ENCODE results near the gene CAT. TPM values are rescaled to one million over a fixed set of nuclear protein-coding genes. Genes with fewer than 3 reads are reported as not detected.

The CAT gene
- total and polyA plus RNA-seq, 9 of the 15 experiments (the other 6 are each of a cell fraction or from before 2014, with no cell fraction given) = 86.7 to 183 (median 114) TPM

DNA sequence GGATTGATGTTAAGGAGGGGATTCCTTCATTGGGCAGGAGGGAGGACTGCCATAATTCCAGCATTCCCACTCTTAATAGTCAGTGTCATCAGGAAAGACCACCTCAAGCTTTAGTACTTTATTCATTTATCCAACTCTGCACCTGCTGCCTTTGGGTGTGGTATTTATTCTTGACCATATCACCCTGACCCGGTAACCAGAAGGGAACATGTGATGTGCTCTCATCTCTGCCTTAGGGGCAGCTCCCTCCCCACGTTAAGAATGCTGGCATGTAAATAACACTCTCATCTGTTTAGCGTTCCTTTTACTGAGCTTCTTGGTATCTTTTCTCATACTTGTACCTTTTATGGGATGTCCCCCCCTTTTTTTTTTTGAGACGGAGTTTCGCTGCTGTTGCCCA, 7.7 kb downstream of the CAT start (continued):
- TF ChIP-seq ADNP (tag; IDR thresholded peaks at IDR 0.05) = no peak
- TF ChIP-seq NR3C1 (CRISPR knock-in tag; IDR thresholded peaks at IDR 0.05) = no peak
- TF ChIP-seq ZNF695 (CRISPR knock-in tag; IDR thresholded peaks at IDR 0.05) = no peak
- no peak for TF ChIP-seq POLR2G (IDR thresholded peaks at IDR 0.05; ENCODE audit: low read depth, low read length)
- no peak for TF ChIP-seq HNRNPLL (IDR thresholded peaks at IDR 0.05; ENCODE audit: low read depth, low read length, poor library complexity, severe bottlenecking)
- TF ChIP-seq SIX5 (IDR thresholded peaks at IDR 0.05; ENCODE audit: borderline replicate concordance in 1 of 2, insufficient read depth in 1 of 2, low read depth in 1 of 2, low read length in 2 of 2) = no peak
- TF ChIP-seq TCF3 (CRISPR knock-in tag; IDR thresholded peaks at IDR 0.05) = peak; percentile 49
- TF ChIP-seq ARID1B (IDR thresholded peaks at IDR 0.05) = peak; percentile 22; the same call in 1 of the 2 replicates
- TF ChIP-seq ZNF584 (CRISPR knock-in tag; IDR thresholded peaks at IDR 0.05; ENCODE audit: low read depth) = no peak

DNA sequence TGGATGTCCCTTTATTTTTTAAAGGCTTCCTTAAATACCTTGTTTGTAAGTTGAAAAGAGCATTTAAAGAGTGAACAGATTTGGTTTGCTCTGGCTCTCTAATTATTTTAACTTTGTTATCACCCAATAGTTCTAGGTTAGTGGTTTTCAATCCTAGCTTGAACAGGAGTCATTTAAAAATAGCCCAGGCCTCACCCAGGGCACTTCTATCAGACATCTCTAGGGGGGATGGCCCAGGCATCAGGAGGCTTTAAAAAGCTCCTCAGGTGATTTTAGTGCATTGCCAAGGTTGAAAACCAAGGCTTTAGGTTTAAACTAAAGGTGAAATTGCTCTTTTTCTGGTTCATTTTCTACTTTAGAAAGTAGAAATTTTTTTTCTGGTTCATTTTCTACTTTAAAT, 8.3 kb downstream of the CAT start:
- CTCF ChIA-PET (ENCODE audit: low intra/inter-chr PET ratio) = no interaction called here
- Histone ChIP-seq H3K9me1 (ENCODE audit: control insufficient read depth, insufficient read depth, low read length) (no peaks in the 10 kb centered on the region), H3K36me3 (ENCODE audit: control insufficient read depth, insufficient read depth, low read length) (peaks cover 45% of the 10 kb centered on the region), H3K4me3 (no peak overlapping the region), H3K9me3 (replicated peaks; ENCODE audit: control insufficient read depth, insufficient read depth, low read depth, low read length) (no peaks in the 10 kb centered on the region), H3K4me1 (replicated peaks in 1 of 2; ENCODE audit: control insufficient read depth in 2 of 2, insufficient read depth in 2 of 2, low read length in 2 of 2) (peaks cover 2 to 19% of the 10 kb centered on the region in 2 experiments; a peak in 3 of 5 replicates), H3K27ac (ENCODE audit: extremely low read depth, low read depth, low read length) (no peak overlapping the region), H4K20me1 (replicated peaks; ENCODE audit: control insufficient read depth, insufficient read depth, low read length) (no peaks in the 10 kb centered on the region), H3K27me3 (ENCODE audit: control insufficient read depth in 2 of 2, insufficient read depth in 2 of 2, low read length in 2 of 2) (no peaks in the 10 kb centered on the region), H3K4me2 (ENCODE audit: insufficient read depth, low read length) (no peak overlapping the region), H3K9ac (ENCODE audit: insufficient read depth in 1 of 2, low read depth in 2 of 2, low read length in 2 of 2) (no peak overlapping the region), H2AFZ (ENCODE audit: low read depth, low read length) (no peak overlapping the region), H3K79me2 (ENCODE audit: control insufficient read depth, insufficient read depth, low read length) (peaks cover 67% of the 10 kb centered on the region)
- BruUV-seq (replicated peaks) = no TSS peak
- no peak for ATAC-seq
- in situ Hi-C loops (cut with MboI) = no loop called here
- intact Hi-C loops (cut with micrococcal nuclease) = no loop called here
- no peak for FAIRE-seq
- POLR2A ChIA-PET = interaction anchor here (0.6 to 1.2 kb wide), 3 partner anchors 11 to 224 kb away, joined by 3 to 5 read pairs (median 3); no protein-coding TSS in a partner anchor
- no peak for DNase-seq (ENCODE audit: extremely low read depth in 1 of 4, low spot score in 3 of 4)
- TF ChIP-seq ZSCAN29 (IDR thresholded peaks at IDR 0.05) (no peak), POLR2AphosphoS2 (IDR thresholded peaks at IDR 0.05; ENCODE audit: low read length) (no peak), SMARCA4 (IDR thresholded peaks at IDR 0.05) (no peak), BCL6 (CRISPR knock-in tag; IDR thresholded peaks at IDR 0.05) (no peak), ZNF583 (CRISPR knock-in tag; IDR thresholded peaks at IDR 0.05) (no peak), PHTF2 (CRISPR knock-in tag; IDR thresholded peaks at IDR 0.05) (no peak), LEF1 (IDR thresholded peaks at IDR 0.05) (no peak), ZNF23 (CRISPR knock-in tag; IDR thresholded peaks at IDR 0.05) (no peak), CREM (IDR thresholded peaks at IDR 0.05; ENCODE audit: low read depth) (no peak), BACH1 (tag; IDR thresholded peaks at IDR 0.05) (no peak)
